ENCODE results near the gene PTPN12.
"Not testable (repeated sequence)": the region's sequence is repeated elsewhere in the genome, so short reads cannot be mapped to it uniquely, and the experiment has no call there.

Gene PTPN12

DNA sequence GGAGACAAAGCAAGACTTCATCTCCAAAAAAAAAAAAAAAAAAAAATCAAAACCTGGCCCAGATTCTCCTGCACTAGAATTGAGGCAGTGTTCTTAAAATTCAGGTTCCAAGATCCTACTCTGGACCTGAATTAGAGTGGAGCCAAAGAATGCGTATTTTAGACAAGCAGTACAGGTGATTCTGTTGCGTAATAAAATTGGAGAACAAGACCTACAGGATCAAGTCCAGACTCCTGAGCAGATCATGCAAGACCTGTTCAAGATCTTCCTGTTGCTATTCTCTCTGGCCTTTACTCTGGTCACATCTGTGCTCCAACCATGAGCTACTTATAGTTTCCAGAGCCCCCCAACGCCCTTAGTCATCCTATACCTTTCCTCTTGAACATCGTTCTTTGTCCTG lies 107.7 kb downstream of the PTPN12 start:
- no peak for DNase-seq (ENCODE audit: low spot score)
- no peak for TF ChIP-seq CTCF (IDR thresholded peaks at IDR 0.05; ENCODE audit: extremely low read depth, missing control alignments)

- DNase-seq (ENCODE audit: low spot score), result no peak
- TF ChIP-seq CTCF (IDR thresholded peaks at IDR 0.05; ENCODE audit: extremely low read depth, missing control alignments), result no peak
Measured at GRCh38 chr7:77648742-77649338, 111.7 kb downstream of the PTPN12 start.

DNA sequence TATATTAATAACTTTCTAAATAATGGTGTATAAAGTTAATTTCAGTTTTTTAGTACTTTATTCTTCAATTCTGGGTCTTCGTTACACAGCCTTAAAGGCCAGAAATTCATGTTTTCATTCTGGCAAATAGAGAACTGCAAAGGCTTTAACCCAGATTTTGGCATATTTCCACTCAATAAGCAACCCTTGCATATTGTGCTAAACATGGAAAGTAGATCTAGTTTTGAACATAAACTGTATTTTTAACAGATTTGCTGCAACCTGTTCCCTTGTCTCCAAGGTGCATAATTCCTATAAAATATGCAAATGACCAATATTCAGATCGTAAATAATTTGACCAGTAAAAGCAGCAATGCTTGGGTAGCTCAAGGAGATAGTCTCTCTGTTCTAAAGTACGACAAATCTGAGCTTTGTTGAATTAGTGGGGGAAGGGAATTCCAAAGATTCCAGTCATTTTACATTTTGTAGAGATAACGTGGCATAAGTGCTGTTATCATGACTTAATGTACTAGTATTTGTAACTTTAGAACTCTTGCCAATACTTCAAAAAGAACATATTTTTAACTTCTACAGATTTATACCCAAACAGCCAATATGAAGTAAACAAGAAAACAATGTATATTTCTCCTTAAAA lies 112.7 kb downstream of the PTPN12 start:
- no peak for DNase-seq (ENCODE audit: low spot score)
- TF ChIP-seq CTCF (IDR thresholded peaks at IDR 0.05; ENCODE audit: extremely low read depth, missing control alignments), result no peak

GRCh38 chr7:77651575-77652162 lies 114.6 kb downstream of the PTPN12 start:
- peak; percentile 67 for TF ChIP-seq CTCF (IDR thresholded peaks at IDR 0.05; ENCODE audit: extremely low read depth, missing control alignments)
- peak; percentile 61 for DNase-seq (ENCODE audit: low spot score)

- not testable (repeated sequence) for DNase-seq (ENCODE audit: low spot score)
Measured at GRCh38 chr7:77652826-77653225, 115.7 kb downstream of the PTPN12 start.

- no peak for TF ChIP-seq CTCF (IDR thresholded peaks at IDR 0.05; ENCODE audit: extremely low read depth, missing control alignments)
- no peak for DNase-seq (ENCODE audit: low spot score)
Measured at GRCh38 chr7:77653572-77653971, 116.5 kb downstream of the PTPN12 start.

DNA sequence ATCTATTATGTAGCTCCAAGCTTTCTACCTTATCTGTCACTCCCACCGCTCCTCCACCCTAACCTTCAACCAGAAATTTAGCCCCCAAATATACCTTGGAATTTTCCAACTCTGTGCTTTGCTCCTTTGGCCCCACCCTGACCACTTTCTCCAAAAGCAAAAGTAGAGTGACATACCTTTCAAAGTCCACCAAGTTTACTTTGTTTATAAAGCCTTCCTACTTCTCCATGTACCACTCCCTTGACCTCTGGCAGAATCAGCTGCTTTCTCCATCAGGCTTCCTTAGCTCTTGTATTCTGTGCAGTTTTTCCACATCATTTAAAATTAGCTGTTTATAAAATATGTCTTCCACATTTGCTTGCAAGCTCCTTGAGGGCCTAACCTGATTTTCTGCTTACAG lies 118.3 kb downstream of the PTPN12 start:
- no peak for DNase-seq (ENCODE audit: low spot score)
- no peak for TF ChIP-seq CTCF (IDR thresholded peaks at IDR 0.05; ENCODE audit: extremely low read depth, missing control alignments)
